Heart left ventricle (tissue), 13 donors: Measurements from ENCODE around the gene FPR1.

ENCODE experiments used
- POLR2A ChIP-seq, 2 donors: fragments of 450-650 bp; IDR thresholded peaks; one replicate each; pipeline ENCODE4 v1.6.1; 2017; ENCODE audit warnings: antibody characterized with exemption in 2 of 2, mild to moderate bottlenecking in 2 of 2, moderate library complexity in 2 of 2
- TF ChIP-seq, protein P1 (sequence below), 12 donors: fragments of 200-600 bp; sonication (generic) in 4 of 12; IDR thresholded peaks; one replicate each; pipeline versions ENCODE4 v1.5.0 to v1.8.0; 2018 to 2022; ENCODE audit warnings: antibody characterized with exemption in 12 of 12, mild to moderate bottlenecking in 5 of 12
- donor health status: ischemic (EF 13 %, LVEDD 7.1; RV severe dilation, severe dysfunction).
- donor health status: DM: no; HTN: yes; CAD: no.
- donor health status: DM: no; HTN: no; CAD: no.
- donor health status: ischemic (EF 25% LVEDD 6.9; RV normal size, moderate dysfunction).
- donor health status: ischemic (EF 25% LVEDD 5.7; RV mildly dilated, moderate dysfunction).
- donor health status: ischemic (EF 35%, LVEDD 5.7; RV mildly dilated, moderate dysfunction).
- donor health status: nonischemic (EF 11% LVEDD 7.7; RV severe dilation, severe dysfunction).
- donor health status: DM: yes; HTN: yes; CAD: no.
- donor health status: PGD.
- donor health status: ischemic (EF 29% LVEDD 5.4; RV normal size, mild dysfunction).
- donor health status: nonischemic (EF 23%, LVEDD 6.1; RV moderate dilation, normal function).

DNA sequence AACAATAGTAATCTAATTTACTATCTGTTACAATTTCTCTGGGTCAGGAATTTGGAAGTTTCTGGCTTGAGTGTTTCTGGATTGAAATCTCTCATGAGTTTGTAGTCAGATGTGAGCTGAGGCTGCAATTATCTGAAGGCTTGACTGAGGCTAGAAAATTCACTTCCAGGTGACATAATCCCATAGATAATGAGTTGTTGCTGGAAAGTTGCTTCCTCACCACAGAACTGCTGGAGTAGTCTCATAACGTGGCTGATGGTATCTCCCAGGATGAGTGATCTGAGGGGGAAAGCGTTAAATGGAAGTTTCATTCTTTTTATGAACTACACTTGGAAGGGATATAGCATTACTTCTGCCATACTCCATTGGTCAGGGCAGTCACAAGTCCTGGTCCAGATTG, 28.0 kb upstream of the FPR1 start:
- TF ChIP-seq, protein P1, sequence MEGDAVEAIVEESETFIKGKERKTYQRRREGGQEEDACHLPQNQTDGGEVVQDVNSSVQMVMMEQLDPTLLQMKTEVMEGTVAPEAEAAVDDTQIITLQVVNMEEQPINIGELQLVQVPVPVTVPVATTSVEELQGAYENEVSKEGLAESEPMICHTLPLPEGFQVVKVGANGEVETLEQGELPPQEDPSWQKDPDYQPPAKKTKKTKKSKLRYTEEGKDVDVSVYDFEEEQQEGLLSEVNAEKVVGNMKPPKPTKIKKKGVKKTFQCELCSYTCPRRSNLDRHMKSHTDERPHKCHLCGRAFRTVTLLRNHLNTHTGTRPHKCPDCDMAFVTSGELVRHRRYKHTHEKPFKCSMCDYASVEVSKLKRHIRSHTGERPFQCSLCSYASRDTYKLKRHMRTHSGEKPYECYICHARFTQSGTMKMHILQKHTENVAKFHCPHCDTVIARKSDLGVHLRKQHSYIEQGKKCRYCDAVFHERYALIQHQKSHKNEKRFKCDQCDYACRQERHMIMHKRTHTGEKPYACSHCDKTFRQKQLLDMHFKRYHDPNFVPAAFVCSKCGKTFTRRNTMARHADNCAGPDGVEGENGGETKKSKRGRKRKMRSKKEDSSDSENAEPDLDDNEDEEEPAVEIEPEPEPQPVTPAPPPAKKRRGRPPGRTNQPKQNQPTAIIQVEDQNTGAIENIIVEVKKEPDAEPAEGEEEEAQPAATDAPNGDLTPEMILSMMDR (IDR thresholded peaks at IDR 0.05), result no peak
- no peak for TF ChIP-seq POLR2A (IDR thresholded peaks at IDR 0.05)
